Caco-2 (cell line): ENCODE results near the gene RPL38. TPM values are rescaled to one million over a fixed set of nuclear protein-coding genes. Genes with fewer than 3 reads are reported as not detected.

ENCODE experiments used
- BruUV-seq: library from RNA; stranded (reverse); fragments of 400-500 nt; replicated peaks from 2 replicates; lab custom pipeline; 2021; lab: Mats Ljungman, UMichigan
- CTCF ChIA-PET: fragments of 300-600 bp; sonication (Branson Sonifier 250); formaldehyde crosslinking; loops from one replicate; lab custom pipeline; 2022; ENCODE audit warnings: antibody characterized with exemption; lab: Charles Lee
- POLR2A ChIA-PET: fragments of 300-600 bp; sonication (Branson Sonifier 250); formaldehyde crosslinking; loops from one replicate; lab custom pipeline; 2022; ENCODE audit warnings: antibody characterized with exemption; lab: Charles Lee
- DNase-seq, 2 experiments: peaks; one replicate each; pipeline versions ENCODE4 v3.0.0 to v3.0.0-alpha.2; 2020 to 2022
- H3K27me3 ChIP-seq: replicated peaks from 2 replicates; pipeline ENCODE4 v1.6.0; 2011; ENCODE audit warnings: low read length; ENCODE audit not compliant: control insufficient read depth, insufficient read depth
- H3K36me3 ChIP-seq: 2 replicates; pipeline ENCODE4 v1.5.1; 2011; ENCODE audit warnings: low read length; ENCODE audit not compliant: control insufficient read depth, insufficient read depth
- H3K4me1 ChIP-seq: fragments of 250-450 bp; sonication (Bioruptor Pico); 2 replicates; pipeline ENCODE4 v1.5.1; 2020; ENCODE audit warnings: mild to moderate bottlenecking
- H3K4me3 ChIP-seq: 2 replicates; pipeline ENCODE4 v1.5.1; 2011; ENCODE audit warnings: low read depth, mild to moderate bottlenecking, control low read depth, low read length
- H3K9me3 ChIP-seq: fragments of 250-450 bp; sonication (Bioruptor Pico); 2 replicates; pipeline ENCODE4 v1.5.1; 2020; ENCODE audit warnings: mild to moderate bottlenecking, moderate library complexity
- H3K27ac Mint-ChIP-seq: one replicate; pipeline ENCODE4 v1.8.0; 2022; ENCODE audit warnings: mixed read lengths; ENCODE audit not compliant: unreplicated experiment
- H3K27me3 Mint-ChIP-seq: one replicate; pipeline ENCODE4 v1.8.0; 2022; ENCODE audit warnings: mixed read lengths; ENCODE audit not compliant: insufficient read depth, unreplicated experiment
- H3K36me3 Mint-ChIP-seq: one replicate; pipeline ENCODE4 v1.8.0; 2022; ENCODE audit warnings: mild to moderate bottlenecking, mixed read lengths; ENCODE audit not compliant: insufficient read depth, unreplicated experiment
- H3K4me1 Mint-ChIP-seq: one replicate; pipeline ENCODE4 v1.8.0; 2022; ENCODE audit warnings: low read depth, mixed read lengths; ENCODE audit not compliant: unreplicated experiment
- H3K4me3 Mint-ChIP-seq: one replicate; pipeline ENCODE4 v1.8.0; 2022; ENCODE audit warnings: mild to moderate bottlenecking, moderate library complexity, mixed read lengths; ENCODE audit not compliant: unreplicated experiment
- H3K9me3 Mint-ChIP-seq: one replicate; pipeline ENCODE4 v1.8.0; 2022; ENCODE audit warnings: mixed read lengths; ENCODE audit not compliant: unreplicated experiment
- intact Hi-C: fragments of 100-400 bp; cut with micrococcal nuclease; formaldehyde crosslinking; loops from one replicate; pipeline ENCODE4 v1.10.0; 2022; ENCODE audit not compliant: unreplicated experiment
- total RNA-seq: library from RNA; stranded (reverse); gene quantifications from 2 replicates; pipeline ENCODE4 v1.2.3, GENCODE V29; 2022
- TF ChIP-seq, protein P1 (sequence below), 2 experiments: fragments of 200-600 bp in 1 of 2; IDR thresholded peaks; 1 replicate in 1 of 2; 2 replicates in 1 of 2; pipeline versions ENCODE4 v1.5.1 to v1.8.0; 2011 to 2022; ENCODE audit warnings: antibody characterized with exemption in 1 of 2, control low read depth in 1 of 2, inconsistent platforms in 1 of 2, low read depth in 1 of 2, low read length in 1 of 2, mild to moderate bottlenecking in 1 of 2, moderate library complexity in 1 of 2; ENCODE audit not compliant: insufficient read depth in 1 of 2, severe bottlenecking in 1 of 2, unreplicated experiment in 1 of 2

Gene RPL38
- total RNA-seq, 1 experiment from 2014 or later: 1,319 TPM

DNA sequence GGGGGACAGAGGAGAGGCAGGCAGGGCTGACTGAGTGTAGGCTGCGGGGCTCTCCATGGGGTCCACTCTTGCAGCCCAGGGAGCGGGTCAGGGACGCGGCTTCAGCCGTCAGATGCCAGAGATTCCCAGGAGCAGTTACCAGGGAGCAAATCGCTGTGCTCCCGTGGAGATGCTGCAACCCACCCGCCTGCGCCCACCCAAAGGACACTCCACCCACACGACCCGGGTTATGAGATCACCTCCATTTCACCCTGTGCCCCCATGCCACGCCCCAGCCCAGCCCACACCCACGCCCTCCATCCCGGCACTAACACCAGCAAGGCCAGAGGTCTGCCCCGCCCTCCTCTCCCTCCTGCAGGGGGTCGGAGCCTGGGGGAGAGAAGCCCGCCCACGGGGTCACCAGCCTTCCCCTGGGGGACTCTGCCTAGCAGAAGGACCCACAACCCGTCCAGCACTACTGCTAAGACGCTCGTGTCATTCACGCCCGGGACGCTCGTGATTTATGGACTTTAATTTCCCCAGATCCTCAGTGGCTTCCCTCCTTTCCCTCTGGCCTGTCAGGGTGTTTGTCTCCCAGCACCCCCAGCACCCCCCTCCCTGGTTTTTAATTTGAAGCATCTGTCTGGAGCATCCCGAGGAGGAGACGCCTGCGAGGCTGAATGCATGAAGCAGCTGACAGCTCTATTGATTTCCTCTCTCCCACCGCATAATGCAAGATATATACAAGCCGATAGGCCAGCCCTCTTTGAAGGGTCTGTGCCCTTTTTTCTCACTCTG is 6.7 kb upstream of the RPL38 start:
- Histone ChIP-seq H3K4me3 (no peak overlapping the region), H3K36me3 (no peaks in the 10 kb centered on the region), H3K4me1 (peaks cover 16% of the 10 kb centered on the region), H3K9me3 (no peaks in the 10 kb centered on the region), H3K27me3 (peaks cover 1% of the 10 kb centered on the region; the same call in 1 of the 2 replicates)
- ChIA-PET CTCF (interaction anchor here (0.6 kb wide), 1 partner anchor 29 kb away, joined by 3 read pairs; no protein-coding TSS in a partner anchor), POLR2A (no interaction called here)
- TF ChIP-seq, protein P1, sequence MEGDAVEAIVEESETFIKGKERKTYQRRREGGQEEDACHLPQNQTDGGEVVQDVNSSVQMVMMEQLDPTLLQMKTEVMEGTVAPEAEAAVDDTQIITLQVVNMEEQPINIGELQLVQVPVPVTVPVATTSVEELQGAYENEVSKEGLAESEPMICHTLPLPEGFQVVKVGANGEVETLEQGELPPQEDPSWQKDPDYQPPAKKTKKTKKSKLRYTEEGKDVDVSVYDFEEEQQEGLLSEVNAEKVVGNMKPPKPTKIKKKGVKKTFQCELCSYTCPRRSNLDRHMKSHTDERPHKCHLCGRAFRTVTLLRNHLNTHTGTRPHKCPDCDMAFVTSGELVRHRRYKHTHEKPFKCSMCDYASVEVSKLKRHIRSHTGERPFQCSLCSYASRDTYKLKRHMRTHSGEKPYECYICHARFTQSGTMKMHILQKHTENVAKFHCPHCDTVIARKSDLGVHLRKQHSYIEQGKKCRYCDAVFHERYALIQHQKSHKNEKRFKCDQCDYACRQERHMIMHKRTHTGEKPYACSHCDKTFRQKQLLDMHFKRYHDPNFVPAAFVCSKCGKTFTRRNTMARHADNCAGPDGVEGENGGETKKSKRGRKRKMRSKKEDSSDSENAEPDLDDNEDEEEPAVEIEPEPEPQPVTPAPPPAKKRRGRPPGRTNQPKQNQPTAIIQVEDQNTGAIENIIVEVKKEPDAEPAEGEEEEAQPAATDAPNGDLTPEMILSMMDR (IDR thresholded peaks at IDR 0.05; ENCODE audit: insufficient read depth in 1 of 2, low read depth in 1 of 2, low read length in 1 of 2, severe bottlenecking in 1 of 2, unreplicated experiment in 1 of 2): no peak
- peaks cover 11% of the 10 kb centered on the region for H3K27me3 Mint-ChIP-seq
- H3K4me1 Mint-ChIP-seq: peaks cover 13% of the 10 kb centered on the region
- intact Hi-C loops: no loop called here
- no peaks in the 10 kb centered on the region for H3K9me3 Mint-ChIP-seq
- H3K4me3 Mint-ChIP-seq: no peak overlapping the region
- DNase-seq: no peak
- no peak overlapping the region for H3K27ac Mint-ChIP-seq
- no peaks in the 10 kb centered on the region for H3K36me3 Mint-ChIP-seq
- BruUV-seq: no TSS peak

DNA sequence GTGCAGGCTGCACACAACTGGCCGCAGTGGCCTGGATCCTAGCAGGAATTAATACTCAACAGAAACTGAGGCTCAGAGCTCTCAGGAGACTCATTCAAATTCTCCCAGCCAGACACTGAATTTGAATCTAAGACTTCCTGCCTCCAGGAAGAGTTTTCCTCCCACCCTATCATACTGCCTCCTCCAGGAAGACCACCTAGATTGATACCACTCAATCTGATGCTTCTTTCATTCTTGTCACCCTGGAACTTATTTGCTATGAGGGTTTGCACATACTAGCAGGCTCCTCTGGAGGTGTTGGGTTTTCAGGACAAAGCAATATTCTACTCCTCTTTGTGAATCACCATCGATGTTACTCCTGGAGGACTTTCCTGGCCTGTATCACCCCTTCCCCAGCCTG is 5.7 kb upstream of the RPL38 start:
- no peak overlapping the region for H3K27ac Mint-ChIP-seq
- TF ChIP-seq, protein P1 (IDR thresholded peaks at IDR 0.05; ENCODE audit: insufficient read depth in 1 of 2, low read depth in 1 of 2, low read length in 1 of 2, severe bottlenecking in 1 of 2, unreplicated experiment in 1 of 2): no peak
- peaks cover 8% of the 10 kb centered on the region for H3K4me1 ChIP-seq
- H3K36me3 Mint-ChIP-seq: peaks cover 6% of the 10 kb centered on the region
- peaks cover 10% of the 10 kb centered on the region for H3K4me1 Mint-ChIP-seq
- H3K4me3 Mint-ChIP-seq: no peak overlapping the region
- peaks cover 1% of the 10 kb centered on the region; the same call in 1 of the 2 replicates for H3K27me3 ChIP-seq
- no peaks in the 10 kb centered on the region for H3K9me3 Mint-ChIP-seq
- BruUV-seq: no TSS peak
- ChIA-PET CTCF (interaction anchor here (0.5 kb wide), 1 partner anchor 9 kb away, joined by 4 read pairs; no protein-coding TSS in a partner anchor), POLR2A (no interaction called here)
- intact Hi-C loops: no loop called here
- peaks cover 15% of the 10 kb centered on the region for H3K27me3 Mint-ChIP-seq
- no peak for DNase-seq
- H3K4me3 ChIP-seq: no peak overlapping the region
- H3K36me3 ChIP-seq: no peaks in the 10 kb centered on the region
- H3K9me3 ChIP-seq: no peaks in the 10 kb centered on the region

DNA sequence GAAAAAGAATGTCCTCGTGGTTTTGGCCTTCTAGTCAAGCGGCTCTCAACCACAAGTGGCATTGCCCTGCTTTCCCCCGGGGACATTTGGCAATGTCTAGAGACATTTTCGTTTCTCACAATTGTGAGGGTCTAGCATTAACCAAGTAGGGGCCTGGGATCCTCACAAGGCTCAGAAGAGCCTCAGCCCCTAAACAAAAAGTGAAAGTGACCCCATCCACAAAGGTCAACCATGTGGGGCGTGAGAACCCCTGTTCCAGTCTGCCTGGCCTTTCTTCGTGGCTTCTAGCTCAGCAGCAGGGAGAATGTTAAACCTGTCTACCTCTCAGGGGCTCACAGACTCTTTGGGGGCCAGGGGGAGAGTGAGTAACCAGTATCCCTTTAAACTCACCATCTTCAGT is 4.8 kb upstream of the RPL38 start:
- Mint-ChIP-seq H3K27ac (no peak overlapping the region), H3K4me1 (peaks cover 7% of the 10 kb centered on the region), H3K27me3 (peaks cover 20% of the 10 kb centered on the region), H3K4me3 (no peak overlapping the region), H3K36me3 (peaks cover 12% of the 10 kb centered on the region), H3K9me3 (no peaks in the 10 kb centered on the region)
- ChIA-PET CTCF (interaction anchor here (1.0 to 1.1 kb wide), 2 partner anchors 11 to 19 kb away, joined by 3 read pairs; no protein-coding TSS in a partner anchor), POLR2A (no interaction called here)
- Histone ChIP-seq H3K4me3 (no peak overlapping the region), H3K27me3 (peaks cover 1% of the 10 kb centered on the region; the same call in 1 of the 2 replicates), H3K4me1 (peaks cover under 1% of the 10 kb centered on the region; the same call in 1 of the 2 replicates), H3K36me3 (no peaks in the 10 kb centered on the region), H3K9me3 (no peaks in the 10 kb centered on the region)
- intact Hi-C loops: no loop called here
- no peak for DNase-seq
- TF ChIP-seq, protein P1 (IDR thresholded peaks at IDR 0.05; ENCODE audit: insufficient read depth in 1 of 2, low read depth in 1 of 2, low read length in 1 of 2, severe bottlenecking in 1 of 2, unreplicated experiment in 1 of 2): no peak
- BruUV-seq: no TSS peak
